SK-N-MC (cell line): Measurements from ENCODE around the gene JUP.
"Not testable (repeated sequence)": the region's sequence is repeated elsewhere in the genome, so short reads cannot be mapped to it uniquely, and the experiment has no call there.

Experiments used
- EZH2 ChIP-seq: fragments of 200-600 bp; sonication (generic); IDR thresholded peaks from one replicate; pipeline ENCODE4 v1.6.1; 2017; ENCODE audit warnings: antibody characterized with exemption
- FOXP2 ChIP-seq: optimal IDR thresholded peaks from 2 replicates; pipeline ENCODE3; 2011; ENCODE audit warnings: mild to moderate bottlenecking, moderate library complexity; ENCODE audit not compliant: insufficient read depth; ENCODE audit errors: extremely low read length, control extremely low read depth
- POLR2AphosphoS5 ChIP-seq: IDR thresholded peaks from 2 replicates; pipeline ENCODE4 v1.6.1; 2012; ENCODE audit warnings: mild to moderate bottlenecking, low read depth, low read length, borderline replicate concordance

- TF ChIP-seq EZH2, FOXP2, POLR2AphosphoS5: not testable (repeated sequence)
Observed at GRCh38 chr17:41829961-41830360, 43.5 kb upstream of the JUP start.
